Measurements from ENCODE around the gene DPF3. TPM values are rescaled to one million over a fixed set of nuclear protein-coding genes. Genes with fewer than 3 reads are reported as not detected.

The DPF3 gene
- total RNA-seq, 1 donor from 2014 or later, result 1.1 TPM

GRCh38 chr14:72825486-72825885, 68.4 kb downstream of the DPF3 start:
- peaks cover 8% of the 10 kb centered on the region for H3K4me1 Mint-ChIP-seq (ENCODE audit: low read depth)
- DNase-seq (ENCODE audit: low spot score), result no peak
- H3K27me3 Mint-ChIP-seq (ENCODE audit: low read depth), result no peaks in the 10 kb centered on the region
- no peak for TF ChIP-seq CTCF (IDR thresholded peaks at IDR 0.05)
- no peaks in the 10 kb centered on the region for H3K36me3 Mint-ChIP-seq (ENCODE audit: low read depth)
- no peak overlapping the region for H3K27ac Mint-ChIP-seq (ENCODE audit: unreplicated experiment)
- H3K9me3 Mint-ChIP-seq (ENCODE audit: low read depth), result no peaks in the 10 kb centered on the region
- H3K4me3 Mint-ChIP-seq (ENCODE audit: unreplicated experiment), result no peak overlapping the region

GRCh38 chr14:72824051-72824450, 69.8 kb downstream of the DPF3 start:
- TF ChIP-seq CTCF (IDR thresholded peaks at IDR 0.05), result no peak
- H3K27ac Mint-ChIP-seq (ENCODE audit: unreplicated experiment), result no peak overlapping the region
- peaks cover 1% of the 10 kb centered on the region for H3K9me3 Mint-ChIP-seq (ENCODE audit: low read depth)
- peaks cover 1% of the 10 kb centered on the region for H3K36me3 Mint-ChIP-seq (ENCODE audit: low read depth)
- no peaks in the 10 kb centered on the region for H3K27me3 Mint-ChIP-seq (ENCODE audit: low read depth)
- DNase-seq (ENCODE audit: low spot score), result no peak
- H3K4me3 Mint-ChIP-seq (ENCODE audit: unreplicated experiment), result no peak overlapping the region
- peaks cover 8% of the 10 kb centered on the region for H3K4me1 Mint-ChIP-seq (ENCODE audit: low read depth)

GRCh38 chr14:72822946-72823611, 70.8 kb downstream of the DPF3 start:
- no peaks in the 10 kb centered on the region for H3K27me3 Mint-ChIP-seq (ENCODE audit: low read depth)
- peaks cover 8% of the 10 kb centered on the region for H3K4me1 Mint-ChIP-seq (ENCODE audit: low read depth)
- peaks cover 5% of the 10 kb centered on the region for H3K9me3 Mint-ChIP-seq (ENCODE audit: low read depth)
- peaks cover 1% of the 10 kb centered on the region for H3K36me3 Mint-ChIP-seq (ENCODE audit: low read depth)
- H3K27ac Mint-ChIP-seq (ENCODE audit: unreplicated experiment), result no peak overlapping the region
- DNase-seq (ENCODE audit: low spot score), result no peak
- no peak for TF ChIP-seq CTCF (IDR thresholded peaks at IDR 0.05)
- H3K4me3 Mint-ChIP-seq (ENCODE audit: unreplicated experiment), result no peak overlapping the region

GRCh38 chr14:72818998-72819397, 74.9 kb downstream of the DPF3 start:
- peaks cover 4% of the 10 kb centered on the region for H3K4me1 Mint-ChIP-seq (ENCODE audit: low read depth)
- H3K27me3 Mint-ChIP-seq (ENCODE audit: low read depth), result no peaks in the 10 kb centered on the region
- DNase-seq (ENCODE audit: low spot score), result no peak
- peaks cover 5% of the 10 kb centered on the region for H3K9me3 Mint-ChIP-seq (ENCODE audit: low read depth)
- no peak overlapping the region for H3K4me3 Mint-ChIP-seq (ENCODE audit: unreplicated experiment)
- H3K36me3 Mint-ChIP-seq (ENCODE audit: low read depth), result peaks cover 1% of the 10 kb centered on the region
- no peak overlapping the region for H3K27ac Mint-ChIP-seq (ENCODE audit: unreplicated experiment)
- TF ChIP-seq CTCF (IDR thresholded peaks at IDR 0.05), result no peak

GRCh38 chr14:72816287-72816686, 77.6 kb downstream of the DPF3 start:
- Mint-ChIP-seq H3K4me3 (ENCODE audit: unreplicated experiment) (no peak overlapping the region), H3K27ac (ENCODE audit: unreplicated experiment) (no peak overlapping the region), H3K36me3 (ENCODE audit: low read depth) (peaks cover 1% of the 10 kb centered on the region), H3K27me3 (ENCODE audit: low read depth) (no peaks in the 10 kb centered on the region), H3K4me1 (ENCODE audit: low read depth) (no peaks in the 10 kb centered on the region), H3K9me3 (ENCODE audit: low read depth) (peaks cover 5% of the 10 kb centered on the region)
- no peak for TF ChIP-seq CTCF (IDR thresholded peaks at IDR 0.05)
- DNase-seq (ENCODE audit: low spot score), result no peak
